Esophagus squamous epithelium (tissue), 5 donors: ENCODE results near the gene MOB2. TPM values are rescaled to one million over a fixed set of nuclear protein-coding genes. Genes with fewer than 3 reads are reported as not detected.

Experiments used
- DNase-seq: peaks from one replicate; lab custom pipeline; 2025; lab: John Stamatoyannopoulos, UW
- H3K27ac ChIP-seq, 4 donors: fragments of 200-600 bp; sonication (generic); one replicate each; pipeline ENCODE4 v1.5.1; 2016 to 2019; ENCODE audit warnings: mild to moderate bottlenecking in 1 of 4
- H3K27me3 ChIP-seq, 4 donors: fragments of 200-600 bp; sonication (generic); 1 replicate in 3 of 4; 2 replicates in 1 of 4; pipeline versions ENCODE4 v1.5.1 to v1.6.0; 2017 to 2021; ENCODE audit warnings: antibody characterized with exemption in 1 of 4
- H3K36me3 ChIP-seq, 3 donors: fragments of 200-600 bp; sonication (generic); one replicate each; pipeline ENCODE4 v1.5.1; 2016 to 2019
- H3K4me1 ChIP-seq, 3 donors: fragments of 200-600 bp; sonication (generic); one replicate each; pipeline ENCODE4 v1.5.1; 2017 to 2019
- H3K4me3 ChIP-seq, 4 donors: fragments of 200-600 bp; sonication (generic); 1 replicate in 3 of 4; 2 replicates in 1 of 4; pipeline ENCODE4 v1.5.1; 2016 to 2019; ENCODE audit warnings: mild to moderate bottlenecking in 2 of 4, moderate library complexity in 1 of 4
- H3K9me3 ChIP-seq, 3 donors: fragments of 200-600 bp; sonication (generic); one replicate each; pipeline ENCODE4 v1.5.1; 2016 to 2019
- POLR2A ChIP-seq, 4 donors: fragments of 450-650 bp; IDR thresholded peaks; one replicate each; pipeline ENCODE4 v1.6.1; 2017; ENCODE audit warnings: antibody characterized with exemption in 4 of 4, mild to moderate bottlenecking in 4 of 4, moderate library complexity in 3 of 4
- WGBS, 2 donors: methylation state at CpG; one replicate each; pipeline ENCODE4 v1.1.5; 2018; 5-methylcytosine and 5-hydroxymethylcytosine counted together
- intact Hi-C: fragments of 100-400 bp; cut with DNase I; formaldehyde crosslinking; loops from one replicate; pipeline ENCODE4 v1.15.0; 2022
- total RNA-seq, 4 donors: library from RNA; depleted of rRNA; stranded (reverse); fragments of >200 nt; gene quantifications; one replicate each; pipeline ENCODE4 v1.1.0, GENCODE V29; 2016
- TF ChIP-seq, protein P1 (sequence below), 6 experiments: fragments of 450-650 bp in 4 of 6; fragments of 200-600 bp in 2 of 6; sonication (generic) in 2 of 6; IDR thresholded peaks; one replicate each; pipeline ENCODE4 v1.5.1; 2016 to 2019; ENCODE audit warnings: antibody characterized with exemption in 6 of 6, mild to moderate bottlenecking in 4 of 6, moderate library complexity in 4 of 6
- donor health status: DM: yes; HTN: yes; CAD: no.

The MOB2 gene
- total RNA-seq, 4 donors from 2014 or later, result 21.5 to 45.0 (median 30.1) TPM

GRCh38 chr11:1529774-1530173 is 43.2 kb upstream of the MOB2 start:
- Histone ChIP-seq H3K9me3 (no peaks in the 10 kb centered on the region), H3K4me1 (peaks cover 33 to 86% (median 50%) of the 10 kb centered on the region in 3 donors)
- TF ChIP-seq, protein P1, sequence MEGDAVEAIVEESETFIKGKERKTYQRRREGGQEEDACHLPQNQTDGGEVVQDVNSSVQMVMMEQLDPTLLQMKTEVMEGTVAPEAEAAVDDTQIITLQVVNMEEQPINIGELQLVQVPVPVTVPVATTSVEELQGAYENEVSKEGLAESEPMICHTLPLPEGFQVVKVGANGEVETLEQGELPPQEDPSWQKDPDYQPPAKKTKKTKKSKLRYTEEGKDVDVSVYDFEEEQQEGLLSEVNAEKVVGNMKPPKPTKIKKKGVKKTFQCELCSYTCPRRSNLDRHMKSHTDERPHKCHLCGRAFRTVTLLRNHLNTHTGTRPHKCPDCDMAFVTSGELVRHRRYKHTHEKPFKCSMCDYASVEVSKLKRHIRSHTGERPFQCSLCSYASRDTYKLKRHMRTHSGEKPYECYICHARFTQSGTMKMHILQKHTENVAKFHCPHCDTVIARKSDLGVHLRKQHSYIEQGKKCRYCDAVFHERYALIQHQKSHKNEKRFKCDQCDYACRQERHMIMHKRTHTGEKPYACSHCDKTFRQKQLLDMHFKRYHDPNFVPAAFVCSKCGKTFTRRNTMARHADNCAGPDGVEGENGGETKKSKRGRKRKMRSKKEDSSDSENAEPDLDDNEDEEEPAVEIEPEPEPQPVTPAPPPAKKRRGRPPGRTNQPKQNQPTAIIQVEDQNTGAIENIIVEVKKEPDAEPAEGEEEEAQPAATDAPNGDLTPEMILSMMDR (IDR thresholded peaks at IDR 0.05), result no peak
- TF ChIP-seq POLR2A (IDR thresholded peaks at IDR 0.05), result no peak

DNA sequence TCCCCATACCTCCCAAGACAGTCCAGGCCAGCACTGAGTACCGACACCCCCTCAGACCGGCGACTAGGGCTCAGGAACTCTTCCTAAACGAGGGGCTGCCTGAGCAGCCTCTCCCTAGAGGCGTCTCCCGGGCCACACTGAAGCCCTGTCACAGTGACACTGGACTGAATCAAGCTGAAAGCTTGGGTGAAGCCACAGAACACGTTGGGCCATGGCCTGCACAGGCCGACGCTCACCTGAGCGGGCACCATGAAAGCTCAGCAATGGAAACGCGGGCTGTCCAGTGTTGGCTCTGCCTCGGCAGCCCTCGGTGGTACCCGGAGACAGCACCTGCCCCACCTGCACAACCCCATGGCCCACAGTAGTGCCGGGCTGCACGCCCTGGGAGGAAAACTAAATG is 42.7 kb upstream of the MOB2 start:
- DNase-seq, result no peak
- TF ChIP-seq, protein P1 (IDR thresholded peaks at IDR 0.05), result no peak
- TF ChIP-seq POLR2A (IDR thresholded peaks at IDR 0.05), result no peak
- 94 to 96% methylated on average over 9 to 13 of the region's 17 CpGs for WGBS, 2 donors

More at GRCh38 chr11:1529774-1530173, 43.2 kb upstream of the MOB2 start:
- no peak for DNase-seq
- Histone ChIP-seq H3K27ac (no peak overlapping the region), H3K27me3 (no peaks in the 10 kb centered on the region), H3K36me3 (peaks cover 5 to 27% (median 6%) of the 10 kb centered on the region in 3 donors), H3K4me3 (no peak overlapping the region)
- 81 to 96% methylated on average over 1 to 4 of the region's 5 CpGs for WGBS, 2 donors
- intact Hi-C loops, result no loop called here

DNA sequence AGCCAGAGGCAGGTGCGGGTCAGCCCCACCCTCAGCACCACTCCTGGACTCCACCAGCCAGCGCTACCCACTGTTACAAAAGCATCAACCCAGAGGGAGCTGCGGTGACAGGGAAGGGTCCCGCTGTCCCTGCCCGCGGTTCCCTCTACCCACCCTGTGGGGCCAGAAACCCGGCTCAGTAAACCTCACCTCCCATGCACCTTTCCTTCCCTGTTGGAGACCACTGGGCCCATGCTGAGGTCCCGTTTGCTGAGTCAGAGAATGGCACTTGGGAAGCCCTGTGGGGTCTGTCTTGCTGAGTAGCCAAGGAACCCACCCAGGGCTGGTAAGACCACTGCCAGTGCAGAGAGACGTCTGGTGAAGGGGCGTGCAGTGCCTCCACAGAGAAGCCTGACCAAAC is 42.1 kb upstream of the MOB2 start:
- intact Hi-C loops, result no loop called here
- peaks cover 28 to 83% (median 39%) of the 10 kb centered on the region in 3 donors for H3K4me1 ChIP-seq
- 79 to 87% methylated on average over 3 to 5 of the region's 10 CpGs for WGBS, 2 donors

More for the DNA sequence above, 42.7 kb upstream of the MOB2 start:
- peaks cover 1 to 22% (median 2%) of the 10 kb centered on the region in 3 donors for H3K36me3 ChIP-seq
- intact Hi-C loops, result no loop called here
- peaks cover 31 to 83% (median 45%) of the 10 kb centered on the region in 3 donors for H3K4me1 ChIP-seq
- no peaks in the 10 kb centered on the region for H3K9me3 ChIP-seq
- no peak overlapping the region for H3K27ac ChIP-seq
- H3K4me3 ChIP-seq, result no peak overlapping the region
- H3K27me3 ChIP-seq, result no peaks in the 10 kb centered on the region

DNA sequence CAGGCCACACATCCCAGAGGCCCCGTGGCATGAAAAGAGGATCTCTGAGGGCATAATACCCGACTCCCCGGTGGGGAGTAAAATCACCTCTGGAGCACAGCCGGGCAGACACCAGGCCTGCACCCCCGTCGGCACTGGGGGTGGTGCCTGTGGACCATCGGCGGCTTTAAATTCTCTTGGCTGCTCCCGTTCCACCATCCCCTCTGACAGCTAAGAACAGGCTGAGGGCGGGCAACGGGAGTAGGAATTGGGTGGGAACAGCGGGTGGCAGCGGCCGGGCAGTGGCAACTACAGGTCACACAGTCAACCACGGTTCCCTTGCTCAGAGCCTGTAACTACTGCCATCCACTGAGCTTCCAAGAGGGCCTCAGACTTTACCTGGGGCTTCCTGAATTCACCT is 40.2 kb upstream of the MOB2 start:
- TF ChIP-seq POLR2A (IDR thresholded peaks at IDR 0.05), result no peak
- TF ChIP-seq, protein P1 (IDR thresholded peaks at IDR 0.05), result no peak
- Histone ChIP-seq H3K27me3 (no peaks in the 10 kb centered on the region), H3K4me3 (no peak overlapping the region), H3K4me1 (peaks cover 10 to 83% (median 31%) of the 10 kb centered on the region in 3 donors), H3K9me3 (no peaks in the 10 kb centered on the region), H3K27ac (no peak overlapping the region), H3K36me3 (peaks cover 0 to 8% (median 0%) of the 10 kb centered on the region in 3 donors)
- no peak for DNase-seq
- WGBS, 2 donors, result 82 to 91% methylated on average over 3 to 11 of the region's 15 CpGs
- intact Hi-C loops, result no loop called here

More for the DNA sequence above, 42.1 kb upstream of the MOB2 start:
- TF ChIP-seq, protein P1 (IDR thresholded peaks at IDR 0.05), result no peak
- TF ChIP-seq POLR2A (IDR thresholded peaks at IDR 0.05), result no peak
- H3K27ac ChIP-seq, result no peak overlapping the region
- H3K27me3 ChIP-seq, result no peaks in the 10 kb centered on the region
- no peak overlapping the region for H3K4me3 ChIP-seq
- no peak for DNase-seq
- H3K36me3 ChIP-seq, result peaks cover 0 to 19% (median 0%) of the 10 kb centered on the region in 3 donors
- no peaks in the 10 kb centered on the region for H3K9me3 ChIP-seq

DNA sequence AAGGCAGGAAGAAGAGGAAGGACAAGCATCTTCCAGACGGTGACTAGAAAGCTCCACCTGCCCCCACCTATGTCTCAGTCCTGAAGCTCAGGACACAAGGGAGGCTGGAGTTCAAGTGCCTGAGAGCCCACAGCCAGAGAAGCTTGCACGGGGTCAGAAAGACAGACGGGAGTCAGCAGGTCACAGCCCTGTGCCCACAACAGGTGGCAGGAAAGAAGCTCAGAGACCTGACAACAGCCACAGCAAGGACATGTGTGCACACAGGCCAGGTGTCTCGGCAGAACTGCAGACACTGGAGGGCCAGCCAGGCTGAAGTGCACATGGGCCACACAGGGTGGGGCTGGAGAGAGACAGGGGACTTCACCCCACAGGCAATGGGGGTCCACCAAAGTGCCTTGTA is 37.2 kb upstream of the MOB2 start:
- TF ChIP-seq, protein P1 (IDR thresholded peaks at IDR 0.05), result no peak
- TF ChIP-seq POLR2A (IDR thresholded peaks at IDR 0.05), result no peak
- no peak for DNase-seq
- Histone ChIP-seq H3K9me3 (no peaks in the 10 kb centered on the region), H3K4me3 (no peak overlapping the region), H3K36me3 (peaks cover 0 to 5% (median 0%) of the 10 kb centered on the region in 3 donors), H3K27me3 (no peaks in the 10 kb centered on the region), H3K27ac (no peak overlapping the region), H3K4me1 (peaks cover 0 to 78% (median 15%) of the 10 kb centered on the region in 3 donors)
- 20 to 78% methylated on average over 1 to 4 of the region's 4 CpGs for WGBS, 2 donors
- intact Hi-C loops, result no loop called here
